GM12872 (cell line): ENCODE data around the gene PJA1.

ENCODE experiments used
- CTCF ChIP-seq: IDR thresholded peaks from 3 replicates; pipeline ENCODE4 v1.5.1; 2011; ENCODE audit warnings: low read depth, mild to moderate bottlenecking, low read length, moderate library complexity; ENCODE audit not compliant: insufficient read depth

The PJA1 gene

GRCh38 chrX:69165087-69165651 lies at the start of gene PJA1:
Gene PJA1 (minus strand): TSS chrX:69165453. CDS start chrX:69163073, 2,380 bp downstream.
- no peak for TF ChIP-seq CTCF

- TF ChIP-seq CTCF, result no peak
These were observed 49.2 kb upstream of the PJA1 start for GRCh38 chrX:69214463-69214862.

GRCh38 chrX:69211701-69212100 lies 46.4 kb upstream of the PJA1 start:
- no peak for TF ChIP-seq CTCF

- no peak for TF ChIP-seq CTCF
These were observed 45.3 kb upstream of the PJA1 start for GRCh38 chrX:69210581-69210980.

- TF ChIP-seq CTCF, result no peak
These were observed 42.0 kb upstream of the PJA1 start for GRCh38 chrX:69207216-69207615.

GRCh38 chrX:69203638-69204037 lies 38.4 kb upstream of the PJA1 start:
- TF ChIP-seq CTCF, result no peak

GRCh38 chrX:69197690-69198089 lies 32.4 kb upstream of the PJA1 start:
- TF ChIP-seq CTCF, result no peak
